Caco-2 (cell line): ENCODE measurements around the gene FAT3. TPM values are rescaled to one million over a fixed set of nuclear protein-coding genes. Genes with fewer than 3 reads are reported as not detected.

Experiments used
- BruUV-seq: library from RNA; stranded (reverse); fragments of 400-500 nt; replicated peaks from 2 replicates; lab custom pipeline; 2021; lab: Mats Ljungman, UMichigan
- CTCF ChIA-PET: fragments of 300-600 bp; sonication (Branson Sonifier 250); formaldehyde crosslinking; loops from one replicate; lab custom pipeline; 2022; ENCODE audit warnings: antibody characterized with exemption; lab: Charles Lee
- POLR2A ChIA-PET: fragments of 300-600 bp; sonication (Branson Sonifier 250); formaldehyde crosslinking; loops from one replicate; lab custom pipeline; 2022; ENCODE audit warnings: antibody characterized with exemption; lab: Charles Lee
- DNase-seq, 2 experiments: peaks; one replicate each; pipeline versions ENCODE4 v3.0.0 to v3.0.0-alpha.2; 2020 to 2022
- H3K27me3 ChIP-seq: replicated peaks from 2 replicates; pipeline ENCODE4 v1.6.0; 2011; ENCODE audit warnings: low read length; ENCODE audit not compliant: control insufficient read depth, insufficient read depth
- H3K36me3 ChIP-seq: 2 replicates; pipeline ENCODE4 v1.5.1; 2011; ENCODE audit warnings: low read length; ENCODE audit not compliant: control insufficient read depth, insufficient read depth
- H3K4me1 ChIP-seq: fragments of 250-450 bp; sonication (Bioruptor Pico); 2 replicates; pipeline ENCODE4 v1.5.1; 2020; ENCODE audit warnings: mild to moderate bottlenecking
- H3K4me3 ChIP-seq: 2 replicates; pipeline ENCODE4 v1.5.1; 2011; ENCODE audit warnings: low read depth, mild to moderate bottlenecking, control low read depth, low read length
- H3K9me3 ChIP-seq: fragments of 250-450 bp; sonication (Bioruptor Pico); 2 replicates; pipeline ENCODE4 v1.5.1; 2020; ENCODE audit warnings: mild to moderate bottlenecking, moderate library complexity
- H3K27ac Mint-ChIP-seq: one replicate; pipeline ENCODE4 v1.8.0; 2022; ENCODE audit warnings: mixed read lengths; ENCODE audit not compliant: unreplicated experiment
- H3K27me3 Mint-ChIP-seq: one replicate; pipeline ENCODE4 v1.8.0; 2022; ENCODE audit warnings: mixed read lengths; ENCODE audit not compliant: insufficient read depth, unreplicated experiment
- H3K36me3 Mint-ChIP-seq: one replicate; pipeline ENCODE4 v1.8.0; 2022; ENCODE audit warnings: mild to moderate bottlenecking, mixed read lengths; ENCODE audit not compliant: insufficient read depth, unreplicated experiment
- H3K4me1 Mint-ChIP-seq: one replicate; pipeline ENCODE4 v1.8.0; 2022; ENCODE audit warnings: low read depth, mixed read lengths; ENCODE audit not compliant: unreplicated experiment
- H3K4me3 Mint-ChIP-seq: one replicate; pipeline ENCODE4 v1.8.0; 2022; ENCODE audit warnings: mild to moderate bottlenecking, moderate library complexity, mixed read lengths; ENCODE audit not compliant: unreplicated experiment
- H3K9me3 Mint-ChIP-seq: one replicate; pipeline ENCODE4 v1.8.0; 2022; ENCODE audit warnings: mixed read lengths; ENCODE audit not compliant: unreplicated experiment
- CTCF ChIP-seq, 2 experiments: fragments of 200-600 bp in 1 of 2; IDR thresholded peaks; 1 replicate in 1 of 2; 2 replicates in 1 of 2; pipeline versions ENCODE4 v1.5.1 to v1.8.0; 2011 to 2022; ENCODE audit warnings: antibody characterized with exemption in 1 of 2, control low read depth in 1 of 2, inconsistent platforms in 1 of 2, low read depth in 1 of 2, low read length in 1 of 2, mild to moderate bottlenecking in 1 of 2, moderate library complexity in 1 of 2; ENCODE audit not compliant: insufficient read depth in 1 of 2, severe bottlenecking in 1 of 2, unreplicated experiment in 1 of 2
- intact Hi-C: fragments of 100-400 bp; cut with micrococcal nuclease; formaldehyde crosslinking; loops from one replicate; pipeline ENCODE4 v1.10.0; 2022; ENCODE audit not compliant: unreplicated experiment
- total RNA-seq: library from RNA; stranded (reverse); gene quantifications from 2 replicates; pipeline ENCODE4 v1.2.3, GENCODE V29; 2022

The FAT3 gene
- total RNA-seq, 1 experiment from 2014 or later: 0.02 TPM

GRCh38 chr11:92180664-92181251 lies 43.9 kb upstream of the FAT3 start:
- ChIA-PET CTCF (no interaction called here), POLR2A (no interaction called here)
- no peaks in the 10 kb centered on the region for H3K9me3 Mint-ChIP-seq
- H3K4me1 ChIP-seq: no peaks in the 10 kb centered on the region
- H3K27ac Mint-ChIP-seq: no peak overlapping the region
- no peak for TF ChIP-seq CTCF (IDR thresholded peaks at IDR 0.05; ENCODE audit: insufficient read depth in 1 of 2, low read depth in 1 of 2, low read length in 1 of 2, severe bottlenecking in 1 of 2, unreplicated experiment in 1 of 2)
- H3K9me3 ChIP-seq: no peaks in the 10 kb centered on the region
- no peak for DNase-seq
- BruUV-seq: no TSS peak
- no peaks in the 10 kb centered on the region for H3K36me3 Mint-ChIP-seq
- peaks cover 4% of the 10 kb centered on the region for H3K27me3 Mint-ChIP-seq
- no peaks in the 10 kb centered on the region for H3K27me3 ChIP-seq
- H3K36me3 ChIP-seq: no peaks in the 10 kb centered on the region
- intact Hi-C loops: no loop called here
- no peak overlapping the region for H3K4me3 Mint-ChIP-seq
- peaks cover 6% of the 10 kb centered on the region for H3K4me1 Mint-ChIP-seq
- no peak overlapping the region for H3K4me3 ChIP-seq

GRCh38 chr11:92190535-92191206 lies 33.9 kb upstream of the FAT3 start:
- no peak for DNase-seq
- CTCF ChIA-PET: no interaction called here

GRCh38 chr11:92192141-92192540 lies 32.5 kb upstream of the FAT3 start:
- Mint-ChIP-seq H3K27me3 (peaks cover 3% of the 10 kb centered on the region), H3K4me3 (no peak overlapping the region), H3K9me3 (no peaks in the 10 kb centered on the region), H3K36me3 (no peaks in the 10 kb centered on the region), H3K27ac (no peak overlapping the region), H3K4me1 (no peaks in the 10 kb centered on the region)
- BruUV-seq: no TSS peak
- CTCF ChIA-PET: no interaction called here
- Histone ChIP-seq H3K27me3 (no peaks in the 10 kb centered on the region), H3K36me3 (no peaks in the 10 kb centered on the region), H3K4me3 (no peak overlapping the region), H3K4me1 (no peaks in the 10 kb centered on the region), H3K9me3 (no peaks in the 10 kb centered on the region)
- TF ChIP-seq CTCF (IDR thresholded peaks at IDR 0.05; ENCODE audit: insufficient read depth in 1 of 2, low read depth in 1 of 2, low read length in 1 of 2, severe bottlenecking in 1 of 2, unreplicated experiment in 1 of 2): no peak
- intact Hi-C loops: no loop called here
- no peak for DNase-seq
- POLR2A ChIA-PET: no interaction called here

More at GRCh38 chr11:92190535-92191206, 33.9 kb upstream of the FAT3 start:
- no peaks in the 10 kb centered on the region for H3K9me3 Mint-ChIP-seq
- no TSS peak for BruUV-seq
- intact Hi-C loops: no loop called here
- no peaks in the 10 kb centered on the region for H3K36me3 ChIP-seq
- H3K9me3 ChIP-seq: no peaks in the 10 kb centered on the region
- H3K27me3 ChIP-seq: no peaks in the 10 kb centered on the region
- H3K4me1 Mint-ChIP-seq: no peaks in the 10 kb centered on the region
- H3K27me3 Mint-ChIP-seq: peaks cover 3% of the 10 kb centered on the region
- no peaks in the 10 kb centered on the region for H3K4me1 ChIP-seq
- no peak overlapping the region for H3K4me3 ChIP-seq
- no peak overlapping the region for H3K27ac Mint-ChIP-seq
- H3K36me3 Mint-ChIP-seq: no peaks in the 10 kb centered on the region
- POLR2A ChIA-PET: no interaction called here
- no peak for TF ChIP-seq CTCF (IDR thresholded peaks at IDR 0.05; ENCODE audit: insufficient read depth in 1 of 2, low read depth in 1 of 2, low read length in 1 of 2, severe bottlenecking in 1 of 2, unreplicated experiment in 1 of 2)
- H3K4me3 Mint-ChIP-seq: no peak overlapping the region
